IPS DF 4.7 (cell line): Measurements from ENCODE around the gene GPC5.

ENCODE experiments used
- DNase-seq: peaks from one replicate; pipeline ENCODE4 v3.0.0-alpha.2; 2013; ENCODE audit warnings: low spot score; ENCODE audit errors: extremely low read depth

Gene GPC5

GRCh38 chr13:92136449-92137155 is 738.2 kb downstream of the GPC5 start:
- no peak for DNase-seq

- no peak for DNase-seq
Observed at GRCh38 chr13:92137520-92137919, 739.1 kb downstream of the GPC5 start.

GRCh38 chr13:92143766-92144165 is 745.3 kb downstream of the GPC5 start:
- DNase-seq = no peak

GRCh38 chr13:92150606-92151005 is 752.2 kb downstream of the GPC5 start:
- DNase-seq = no peak

GRCh38 chr13:92158346-92158745 is 759.9 kb downstream of the GPC5 start:
- no peak for DNase-seq

GRCh38 chr13:92164822-92165221 is 766.4 kb downstream of the GPC5 start:
- no peak for DNase-seq

- DNase-seq = no peak
Observed at GRCh38 chr13:92172191-92172590, 773.8 kb downstream of the GPC5 start.

- no peak for DNase-seq
Observed at GRCh38 chr13:92173254-92173653, 774.8 kb downstream of the GPC5 start.

- DNase-seq = no peak
Observed at GRCh38 chr13:92175330-92175729, 776.9 kb downstream of the GPC5 start.

- DNase-seq = no peak
Observed at GRCh38 chr13:92177966-92178365, 779.5 kb downstream of the GPC5 start.

- DNase-seq = no peak
Observed at GRCh38 chr13:92179223-92179622, 780.8 kb downstream of the GPC5 start.

- DNase-seq = peak; percentile 5
Observed at GRCh38 chr13:92187378-92187989, 789.1 kb downstream of the GPC5 start.

- no peak for DNase-seq
Observed at GRCh38 chr13:92188574-92188973, 790.2 kb downstream of the GPC5 start.

- DNase-seq = no peak
Observed at GRCh38 chr13:92196591-92197256, 798.3 kb downstream of the GPC5 start.

GRCh38 chr13:92197669-92198068 is 799.2 kb downstream of the GPC5 start:
- DNase-seq = no peak

GRCh38 chr13:92218615-92219014 is 820.2 kb downstream of the GPC5 start:
- DNase-seq = no peak

- no peak for DNase-seq
Observed at GRCh38 chr13:92221916-92222315, 823.5 kb downstream of the GPC5 start.

GRCh38 chr13:92224052-92224821 is 825.8 kb downstream of the GPC5 start:
- DNase-seq = no peak

- DNase-seq = no peak
Observed at GRCh38 chr13:92224825-92225224, 826.4 kb downstream of the GPC5 start.

GRCh38 chr13:92225861-92226260 is 827.4 kb downstream of the GPC5 start:
- no peak for DNase-seq

- no peak for DNase-seq
Observed at GRCh38 chr13:92232871-92233270, 834.5 kb downstream of the GPC5 start.

GRCh38 chr13:92251671-92252210 is 853.3 kb downstream of the GPC5 start:
- no peak for DNase-seq
